D721Med (cell line): ENCODE results near the gene KRTAP10-9.

Source experiments
- DNase-seq: peaks from one replicate; pipeline ENCODE4 v3.0.0; 2011; ENCODE audit warnings: low spot score; ENCODE audit not compliant: insufficient read length
- FAIRE-seq: peaks from 2 replicates; lab custom pipeline; 2011; peaks lifted over from hg19 to GRCh38; lab: Jason Lieb, UNC
- TF ChIP-seq, protein P1 (sequence below): IDR thresholded peaks from 2 replicates; pipeline ENCODE4 v1.5.1; 2012; ENCODE audit warnings: mild to moderate bottlenecking, control low read depth; ENCODE audit not compliant: insufficient read depth; ENCODE audit errors: missing control alignments

Gene KRTAP10-9

GRCh38 chr21:44670642-44671432, 43.9 kb downstream of the KRTAP10-9 start:
- FAIRE-seq: no peak
- DNase-seq: no peak
- TF ChIP-seq, protein P1, sequence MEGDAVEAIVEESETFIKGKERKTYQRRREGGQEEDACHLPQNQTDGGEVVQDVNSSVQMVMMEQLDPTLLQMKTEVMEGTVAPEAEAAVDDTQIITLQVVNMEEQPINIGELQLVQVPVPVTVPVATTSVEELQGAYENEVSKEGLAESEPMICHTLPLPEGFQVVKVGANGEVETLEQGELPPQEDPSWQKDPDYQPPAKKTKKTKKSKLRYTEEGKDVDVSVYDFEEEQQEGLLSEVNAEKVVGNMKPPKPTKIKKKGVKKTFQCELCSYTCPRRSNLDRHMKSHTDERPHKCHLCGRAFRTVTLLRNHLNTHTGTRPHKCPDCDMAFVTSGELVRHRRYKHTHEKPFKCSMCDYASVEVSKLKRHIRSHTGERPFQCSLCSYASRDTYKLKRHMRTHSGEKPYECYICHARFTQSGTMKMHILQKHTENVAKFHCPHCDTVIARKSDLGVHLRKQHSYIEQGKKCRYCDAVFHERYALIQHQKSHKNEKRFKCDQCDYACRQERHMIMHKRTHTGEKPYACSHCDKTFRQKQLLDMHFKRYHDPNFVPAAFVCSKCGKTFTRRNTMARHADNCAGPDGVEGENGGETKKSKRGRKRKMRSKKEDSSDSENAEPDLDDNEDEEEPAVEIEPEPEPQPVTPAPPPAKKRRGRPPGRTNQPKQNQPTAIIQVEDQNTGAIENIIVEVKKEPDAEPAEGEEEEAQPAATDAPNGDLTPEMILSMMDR: no peak

DNA sequence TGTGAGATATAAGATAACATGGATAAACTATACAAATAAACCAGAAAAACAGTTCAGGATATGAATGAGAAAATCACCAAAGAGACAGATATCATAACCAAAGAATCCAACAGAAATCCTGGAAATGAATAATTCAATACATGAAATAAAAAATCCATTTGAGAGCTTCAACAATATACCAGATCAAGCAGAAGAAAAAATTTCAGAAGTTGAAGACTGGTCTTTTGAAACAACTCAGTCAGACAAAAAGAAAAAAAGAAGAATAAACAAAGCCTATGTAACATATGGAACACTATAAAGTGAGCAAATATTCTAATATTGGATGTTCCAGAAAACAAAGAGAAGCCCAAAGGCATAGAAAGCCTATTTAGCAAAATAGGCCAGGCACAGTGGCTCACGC, 45.0 kb downstream of the KRTAP10-9 start:
- DNase-seq (no peak), FAIRE-seq (no peak)
- TF ChIP-seq, protein P1: no peak

DNA sequence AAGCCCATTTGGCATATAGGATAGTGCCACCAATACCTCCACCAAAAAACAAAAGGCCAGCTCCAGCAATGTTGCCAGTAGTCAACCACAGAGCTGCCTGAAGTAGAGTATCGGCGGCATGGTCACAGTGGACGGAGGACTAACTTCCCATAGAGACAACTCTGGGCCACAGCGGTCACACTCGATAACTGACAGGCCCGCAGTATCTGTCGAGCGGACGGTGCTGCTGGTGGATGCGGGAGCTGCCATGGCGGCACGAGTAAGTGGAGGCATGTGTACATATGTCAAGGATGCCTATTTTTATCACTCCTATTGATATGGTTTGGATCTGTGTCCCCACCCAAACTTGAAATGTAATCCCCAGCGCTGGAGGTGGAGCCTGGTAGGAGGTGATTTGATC, 51.0 kb downstream of the KRTAP10-9 start:
- TF ChIP-seq, protein P1: no peak
- FAIRE-seq: no peak
- DNase-seq: no peak
